H9 (cell line): ENCODE measurements around the gene ASCL3. TPM values are rescaled to one million over a fixed set of nuclear protein-coding genes. Genes with fewer than 3 reads are reported as not detected.

Experiments used
- DNase-seq: peaks from one replicate; pipeline ENCODE4 v3.0.0-alpha.2; 2017
- H2AFZ ChIP-seq: one replicate; pipeline ENCODE4 v1.6.1; 2013; ENCODE audit warnings: mild to moderate bottlenecking, low read length, control low read depth, moderate library complexity
- H2AK5ac ChIP-seq: 2 replicates; pipeline ENCODE4 v1.6.1; 2013; ENCODE audit warnings: low read length, control low read depth, mixed read lengths; ENCODE audit not compliant: insufficient read length
- H2BK120ac ChIP-seq: one replicate; pipeline ENCODE4 v1.6.1; 2013; ENCODE audit warnings: low read depth, mild to moderate bottlenecking, low read length, control low read depth, inconsistent platforms; ENCODE audit not compliant: poor library complexity, severe bottlenecking
- H2BK12ac ChIP-seq: 2 replicates; pipeline ENCODE4 v1.6.1; 2013; ENCODE audit warnings: low read length, control low read depth, mixed read lengths, low read depth; ENCODE audit not compliant: insufficient read length
- H2BK15ac ChIP-seq: 2 replicates; pipeline ENCODE4 v1.6.1; 2013; ENCODE audit warnings: low read depth, low read length, control low read depth
- H2BK20ac ChIP-seq: one replicate; pipeline ENCODE4 v1.6.1; 2013; ENCODE audit warnings: low read depth, mild to moderate bottlenecking, low read length, control low read depth, inconsistent platforms; ENCODE audit not compliant: poor library complexity, severe bottlenecking
- H2BK5ac ChIP-seq: 2 replicates; pipeline ENCODE4 v1.6.1; 2013; ENCODE audit warnings: low read length, control low read depth, mixed read lengths; ENCODE audit not compliant: insufficient read length
- H3K14ac ChIP-seq: 2 replicates; pipeline ENCODE4 v1.6.1; 2013; ENCODE audit warnings: low read length, control low read depth; ENCODE audit not compliant: insufficient read depth
- H3K18ac ChIP-seq: 2 replicates; pipeline ENCODE4 v1.6.1; 2013; ENCODE audit warnings: low read depth, mild to moderate bottlenecking, mixed read lengths, low read length, control low read depth; ENCODE audit not compliant: insufficient read length
- H3K23ac ChIP-seq: 2 replicates; pipeline ENCODE4 v1.6.1; 2013; ENCODE audit warnings: low read length, control low read depth, mixed read lengths, low read depth; ENCODE audit not compliant: insufficient read length
- H3K23me2 ChIP-seq: 2 replicates; pipeline ENCODE4 v1.6.1; 2013; ENCODE audit warnings: low read depth, mild to moderate bottlenecking, mixed read lengths, low read length, control low read depth; ENCODE audit not compliant: insufficient read length, poor library complexity, severe bottlenecking
- H3K27ac ChIP-seq: 2 replicates; pipeline ENCODE4 v1.5.1; 2013; ENCODE audit warnings: low read length, control low read depth, mixed read lengths, low read depth; ENCODE audit not compliant: insufficient read length
- H3K27me3 ChIP-seq: 2 replicates; pipeline ENCODE4 v1.6.1; 2013; ENCODE audit warnings: low read length, control low read depth, inconsistent platforms; ENCODE audit not compliant: insufficient read depth
- H3K4ac ChIP-seq: 2 replicates; pipeline ENCODE4 v1.6.1; 2013; ENCODE audit warnings: low read depth, mild to moderate bottlenecking, control low read depth, inconsistent platforms, low read length, moderate library complexity
- H3K4me1 ChIP-seq: 2 replicates; pipeline ENCODE4 v1.6.1; 2013; ENCODE audit warnings: low read length, control low read depth, inconsistent platforms; ENCODE audit not compliant: insufficient read depth
- H3K4me2 ChIP-seq: 2 replicates; pipeline ENCODE4 v1.6.1; 2013; ENCODE audit warnings: low read length, control low read depth, mixed read lengths; ENCODE audit not compliant: insufficient read length, insufficient read depth
- H3K56ac ChIP-seq: 2 replicates; pipeline ENCODE4 v1.6.1; 2013; ENCODE audit warnings: low read depth, mild to moderate bottlenecking, mixed read lengths, low read length, control low read depth; ENCODE audit not compliant: insufficient read length
- H3K79me1 ChIP-seq: 2 replicates; pipeline ENCODE4 v1.6.1; 2013; ENCODE audit warnings: low read depth, mild to moderate bottlenecking, moderate library complexity, low read length, control low read depth, inconsistent platforms; ENCODE audit not compliant: insufficient read depth, poor library complexity, severe bottlenecking
- H3K79me2 ChIP-seq: 2 replicates; pipeline ENCODE4 v1.6.1; 2013; ENCODE audit warnings: low read length, control low read depth, inconsistent platforms; ENCODE audit not compliant: insufficient read depth
- H3K9ac ChIP-seq: 2 replicates; pipeline ENCODE4 v1.6.1; 2013; ENCODE audit warnings: low read length, control low read depth, mixed read lengths; ENCODE audit not compliant: insufficient read length; ENCODE audit errors: extremely low read depth
- H3K9me3 ChIP-seq: one replicate; pipeline ENCODE4 v1.6.1; 2013; ENCODE audit warnings: low read depth, low read length, inconsistent platforms; ENCODE audit not compliant: control insufficient read depth
- H3T11ph ChIP-seq: one replicate; pipeline ENCODE4 v1.6.1; 2013; ENCODE audit warnings: mild to moderate bottlenecking, low read length, control low read depth, inconsistent platforms
- H4K20me1 ChIP-seq: one replicate; pipeline ENCODE4 v1.6.1; 2013; ENCODE audit not compliant: control insufficient read depth, insufficient read length, insufficient read depth
- H4K5ac ChIP-seq: 2 replicates; pipeline ENCODE4 v1.6.1; 2013; ENCODE audit warnings: low read depth, mild to moderate bottlenecking, mixed read lengths, low read length, control low read depth; ENCODE audit not compliant: insufficient read length
- H4K8ac ChIP-seq: replicated peaks from 2 replicates; pipeline ENCODE4 v1.6.1; 2013; ENCODE audit warnings: low read length, control low read depth, mixed read lengths, low read depth; ENCODE audit not compliant: insufficient read length
- H4K91ac ChIP-seq: 2 replicates; pipeline ENCODE4 v1.6.1; 2013; ENCODE audit warnings: low read depth, mild to moderate bottlenecking, moderate library complexity, mixed read lengths, low read length, control low read depth; ENCODE audit not compliant: insufficient read length
- H3K27ac Mint-ChIP-seq, 3 experiments: 2 replicates in 2 of 3; 3 replicates in 1 of 3; pipeline ENCODE4 v1.8.0; 2020 to 2021; ENCODE audit warnings: mixed read lengths in 3 of 3, mild to moderate bottlenecking in 1 of 3, moderate library complexity in 1 of 3
- H3K27me3 Mint-ChIP-seq: 2 replicates; pipeline ENCODE4 v1.8.0; 2021; ENCODE audit warnings: low read depth, mild to moderate bottlenecking, moderate library complexity, mixed read lengths
- H3K36me3 Mint-ChIP-seq, 3 experiments: 2 replicates in 2 of 3; 3 replicates in 1 of 3; pipeline ENCODE4 v1.8.0; 2020 to 2021; ENCODE audit warnings: low read depth in 3 of 3, mixed read lengths in 3 of 3; ENCODE audit not compliant: insufficient read depth in 1 of 3
- H3K4me1 Mint-ChIP-seq, 2 experiments: 2 replicates each; pipeline ENCODE4 v1.8.0; 2020; ENCODE audit warnings: mixed read lengths in 2 of 2
- H3K4me3 Mint-ChIP-seq, 2 experiments: 2 replicates in 1 of 2; 3 replicates in 1 of 2; pipeline ENCODE4 v1.8.0; 2020 to 2021; ENCODE audit warnings: mild to moderate bottlenecking in 2 of 2, mixed read lengths in 2 of 2, moderate library complexity in 1 of 2
- H3K9me3 Mint-ChIP-seq, 2 experiments: 2 replicates in 1 of 2; 3 replicates in 1 of 2; pipeline ENCODE4 v1.8.0; 2020; ENCODE audit warnings: mild to moderate bottlenecking in 2 of 2, mixed read lengths in 2 of 2, moderate library complexity in 1 of 2
- WGBS: extraction: QIAGEN DNeasy Blood & Tissue Kit; methylation state at CpG from one replicate; pipeline ENCODE4 v1.1.7; 2013; ENCODE audit warnings: missing lambda C conversion rate, low lambda C conversion rate, mixed read lengths; ENCODE audit not compliant: insufficient read length; ENCODE audit errors: extremely low coverage; 5-methylcytosine and 5-hydroxymethylcytosine counted together
- total RNA-seq: library from RNA; stranded (reverse); gene quantifications from 2 replicates; pipeline ENCODE4 v1.2.1, GENCODE V29; 2021
- TF ChIP-seq, protein P1 (sequence below): fragments of 200-600 bp; sonication (generic); conservative IDR thresholded peaks from 3 replicates; pipeline ENCODE4 v1.8.0; 2021; ENCODE audit warnings: antibody characterized with exemption, mild to moderate bottlenecking

Gene ASCL3
- total RNA-seq, 1 experiment from 2014 or later: not detected

GRCh38 chr11:8983552-8983951, 40.7 kb upstream of the ASCL3 start:
- H3K79me2 ChIP-seq: no peaks in the 10 kb centered on the region
- no peak overlapping the region for H2BK120ac ChIP-seq
- H2AFZ ChIP-seq: no peak overlapping the region
- no peak overlapping the region for H3K56ac ChIP-seq
- no peaks in the 10 kb centered on the region for H3K23me2 ChIP-seq
- no peaks in the 10 kb centered on the region for H3K9me3 ChIP-seq
- H3K18ac ChIP-seq: no peak overlapping the region
- no CpG with 5 or more reads among the region's 2 CpGs for WGBS
- no peak overlapping the region for H2BK20ac ChIP-seq
- H3K14ac ChIP-seq: no peak overlapping the region
- H3K23ac ChIP-seq: no peak overlapping the region
- no peak overlapping the region for H2BK5ac ChIP-seq
- H3K27ac ChIP-seq: no peak overlapping the region
- H4K5ac ChIP-seq: no peak overlapping the region
- H3T11ph ChIP-seq: no peak overlapping the region
- TF ChIP-seq, protein P1, sequence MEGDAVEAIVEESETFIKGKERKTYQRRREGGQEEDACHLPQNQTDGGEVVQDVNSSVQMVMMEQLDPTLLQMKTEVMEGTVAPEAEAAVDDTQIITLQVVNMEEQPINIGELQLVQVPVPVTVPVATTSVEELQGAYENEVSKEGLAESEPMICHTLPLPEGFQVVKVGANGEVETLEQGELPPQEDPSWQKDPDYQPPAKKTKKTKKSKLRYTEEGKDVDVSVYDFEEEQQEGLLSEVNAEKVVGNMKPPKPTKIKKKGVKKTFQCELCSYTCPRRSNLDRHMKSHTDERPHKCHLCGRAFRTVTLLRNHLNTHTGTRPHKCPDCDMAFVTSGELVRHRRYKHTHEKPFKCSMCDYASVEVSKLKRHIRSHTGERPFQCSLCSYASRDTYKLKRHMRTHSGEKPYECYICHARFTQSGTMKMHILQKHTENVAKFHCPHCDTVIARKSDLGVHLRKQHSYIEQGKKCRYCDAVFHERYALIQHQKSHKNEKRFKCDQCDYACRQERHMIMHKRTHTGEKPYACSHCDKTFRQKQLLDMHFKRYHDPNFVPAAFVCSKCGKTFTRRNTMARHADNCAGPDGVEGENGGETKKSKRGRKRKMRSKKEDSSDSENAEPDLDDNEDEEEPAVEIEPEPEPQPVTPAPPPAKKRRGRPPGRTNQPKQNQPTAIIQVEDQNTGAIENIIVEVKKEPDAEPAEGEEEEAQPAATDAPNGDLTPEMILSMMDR: no peak
- no peak overlapping the region for H3K9ac ChIP-seq
- no peak overlapping the region for H4K8ac ChIP-seq
- no peak for DNase-seq
- H3K36me3 Mint-ChIP-seq: no peaks in the 10 kb centered on the region
- no peak overlapping the region for H3K4me2 ChIP-seq
- no peak overlapping the region for H3K4ac ChIP-seq
- H3K27ac Mint-ChIP-seq: no peak overlapping the region
- no peaks in the 10 kb centered on the region for H4K20me1 ChIP-seq
- H3K9me3 Mint-ChIP-seq: no peaks in the 10 kb centered on the region; a peak in 1 of 5 replicates
- no peaks in the 10 kb centered on the region for H3K27me3 ChIP-seq
- H3K4me1 Mint-ChIP-seq: no peaks in the 10 kb centered on the region
- no peak overlapping the region for H2BK12ac ChIP-seq
- no peak overlapping the region for H2AK5ac ChIP-seq
- no peaks in the 10 kb centered on the region for H3K79me1 ChIP-seq
- H2BK15ac ChIP-seq: no peak overlapping the region
- no peak overlapping the region for H3K4me3 Mint-ChIP-seq
- H3K4me1 ChIP-seq: no peaks in the 10 kb centered on the region
- H3K27me3 Mint-ChIP-seq: peaks cover 5% of the 10 kb centered on the region; the same call in 1 of the 2 replicates
- H4K91ac ChIP-seq: no peak overlapping the region
